Activated CD4-positive, alpha-beta memory T cell treated with anti-CD3 and anti-CD28 coated beads for 36 hours (primary cell): Measurements from ENCODE around the gene LNX1. TPM values are rescaled to one million over a fixed set of nuclear protein-coding genes. Genes with fewer than 3 reads are reported as not detected.

ENCODE experiments used
- CTCF ChIA-PET: fragments of 350-600 bp; sonication (Branson Sonifier 250); formaldehyde crosslinking; loops from one replicate; lab custom pipeline; 2021; ENCODE audit warnings: antibody characterized with exemption, inconsistent platforms; lab: Charles Lee
- POLR2A ChIA-PET: fragments of 350-600 bp; sonication (Branson Sonifier 250); formaldehyde crosslinking; loops from one replicate; lab custom pipeline; 2021; ENCODE audit warnings: antibody characterized with exemption; lab: Charles Lee
- DNase-seq: peaks from one replicate; pipeline ENCODE4 v3.0.0-alpha.2; 2020
- H3K27ac Mint-ChIP-seq: one replicate; pipeline ENCODE4 v1.8.0; 2021; ENCODE audit warnings: mixed read lengths
- H3K27me3 Mint-ChIP-seq: one replicate; pipeline ENCODE4 v1.8.0; 2021; ENCODE audit warnings: mixed read lengths
- H3K36me3 Mint-ChIP-seq: one replicate; pipeline ENCODE4 v1.8.0; 2021; ENCODE audit warnings: mixed read lengths
- H3K4me1 Mint-ChIP-seq: one replicate; pipeline ENCODE4 v1.8.0; 2021; ENCODE audit warnings: low read depth, mixed read lengths
- H3K4me3 Mint-ChIP-seq: one replicate; pipeline ENCODE4 v1.8.0; 2021; ENCODE audit warnings: mild to moderate bottlenecking, mixed read lengths
- H3K9me3 Mint-ChIP-seq: one replicate; pipeline ENCODE4 v1.8.0; 2021; ENCODE audit warnings: mixed read lengths
- intact Hi-C: fragments of 100-400 bp; cut with micrococcal nuclease; formaldehyde crosslinking; loops from one replicate; pipeline ENCODE4 v1.15.1; 2023
- total RNA-seq, 2 experiments: library from RNA; stranded (reverse); gene quantifications; one replicate each; pipeline ENCODE4 v1.2.3, GENCODE V29; 2021

LNX1 gene
- total RNA-seq, 2 experiments from 2014 or later, result not detected

GRCh38 chr4:53618321-53618720, 27.0 kb upstream of the LNX1 start:
- no peak overlapping the region for H3K4me3 Mint-ChIP-seq
- DNase-seq, result no peak
- no peaks in the 10 kb centered on the region for H3K4me1 Mint-ChIP-seq
- peaks cover 5% of the 10 kb centered on the region for H3K27me3 Mint-ChIP-seq
- H3K36me3 Mint-ChIP-seq, result no peaks in the 10 kb centered on the region
- ChIA-PET POLR2A (no interaction called here), CTCF (no interaction called here)
- intact Hi-C loops, result no loop called here
- peaks cover 2% of the 10 kb centered on the region for H3K9me3 Mint-ChIP-seq
- H3K27ac Mint-ChIP-seq, result no peak overlapping the region

DNA sequence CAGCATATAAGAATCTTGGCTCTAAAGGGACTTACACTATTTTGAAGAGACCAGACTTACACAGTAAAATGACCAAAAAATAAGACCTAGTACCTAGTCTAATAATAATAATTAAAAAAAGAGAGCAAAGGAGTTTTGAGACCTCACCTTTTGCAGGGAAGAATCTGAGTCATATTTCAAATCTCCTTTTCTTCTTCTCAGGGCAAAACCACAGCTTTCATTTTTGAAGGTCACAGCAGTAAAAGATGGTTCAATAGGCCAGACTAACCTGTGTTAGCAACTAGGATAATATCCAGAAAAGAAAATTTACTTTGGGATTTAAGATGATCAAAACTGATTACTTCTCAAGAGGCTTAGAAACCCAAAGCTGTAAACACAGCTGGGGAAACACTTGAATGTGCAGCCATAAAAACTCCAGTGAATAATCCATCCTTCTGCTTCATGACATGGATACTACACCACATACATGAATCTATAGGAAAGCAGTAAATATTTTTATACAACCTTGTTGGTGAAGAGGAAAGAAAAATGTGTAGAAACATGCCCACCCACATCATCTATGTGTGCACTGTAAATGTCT, 25.9 kb upstream of the LNX1 start:
- POLR2A ChIA-PET, result no interaction called here

DNA sequence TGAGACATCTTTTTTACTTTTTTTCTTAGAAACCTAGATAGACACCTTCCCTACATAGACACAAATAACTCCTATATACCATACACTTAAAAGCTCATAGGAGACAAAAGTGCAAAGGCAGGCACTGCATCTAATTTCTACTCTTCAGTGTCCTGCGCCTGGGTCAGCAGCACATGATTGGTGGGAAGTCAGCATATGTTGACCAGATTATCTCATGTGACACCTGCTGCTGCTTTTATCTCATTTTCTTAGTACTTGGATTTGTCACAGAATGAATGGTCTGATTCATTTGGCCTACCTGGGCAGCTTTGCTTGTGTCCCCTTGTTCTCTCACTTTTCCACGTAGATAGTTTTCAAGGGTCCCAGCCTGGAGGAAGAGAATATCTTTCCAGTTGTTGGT, 24.9 kb upstream of the LNX1 start:
- H3K4me1 Mint-ChIP-seq, result no peaks in the 10 kb centered on the region
- no peaks in the 10 kb centered on the region for H3K36me3 Mint-ChIP-seq
- H3K27ac Mint-ChIP-seq, result no peak overlapping the region
- CTCF ChIA-PET, result no interaction called here
- H3K4me3 Mint-ChIP-seq, result no peak overlapping the region
- DNase-seq, result no peak
- H3K9me3 Mint-ChIP-seq, result peaks cover 6% of the 10 kb centered on the region
- POLR2A ChIA-PET, result no interaction called here
- intact Hi-C loops, result no loop called here
- peaks cover 5% of the 10 kb centered on the region for H3K27me3 Mint-ChIP-seq

More for the DNA sequence above, 25.9 kb upstream of the LNX1 start:
- DNase-seq, result no peak
- Mint-ChIP-seq H3K9me3 (peaks cover 6% of the 10 kb centered on the region), H3K36me3 (no peaks in the 10 kb centered on the region), H3K27me3 (peaks cover 5% of the 10 kb centered on the region), H3K4me3 (no peak overlapping the region), H3K27ac (no peak overlapping the region), H3K4me1 (no peaks in the 10 kb centered on the region)
- intact Hi-C loops, result no loop called here
- CTCF ChIA-PET, result no interaction called here

GRCh38 chr4:53614591-53614990, 23.3 kb upstream of the LNX1 start:
- CTCF ChIA-PET, result no interaction called here

GRCh38 chr4:53613428-53613827, 22.1 kb upstream of the LNX1 start:
- Mint-ChIP-seq H3K27me3 (peaks cover 2% of the 10 kb centered on the region), H3K4me3 (no peak overlapping the region), H3K27ac (no peak overlapping the region), H3K4me1 (no peaks in the 10 kb centered on the region), H3K9me3 (peaks cover 12% of the 10 kb centered on the region), H3K36me3 (no peaks in the 10 kb centered on the region)
- POLR2A ChIA-PET, result no interaction called here
- intact Hi-C loops, result no loop called here
- no peak for DNase-seq
- CTCF ChIA-PET, result no interaction called here

More at GRCh38 chr4:53614591-53614990, 23.3 kb upstream of the LNX1 start:
- Mint-ChIP-seq H3K4me1 (no peaks in the 10 kb centered on the region), H3K27ac (no peak overlapping the region), H3K9me3 (peaks cover 6% of the 10 kb centered on the region), H3K4me3 (no peak overlapping the region), H3K27me3 (peaks cover 5% of the 10 kb centered on the region), H3K36me3 (no peaks in the 10 kb centered on the region)
- POLR2A ChIA-PET, result no interaction called here
- no peak for DNase-seq
- intact Hi-C loops, result no loop called here

DNA sequence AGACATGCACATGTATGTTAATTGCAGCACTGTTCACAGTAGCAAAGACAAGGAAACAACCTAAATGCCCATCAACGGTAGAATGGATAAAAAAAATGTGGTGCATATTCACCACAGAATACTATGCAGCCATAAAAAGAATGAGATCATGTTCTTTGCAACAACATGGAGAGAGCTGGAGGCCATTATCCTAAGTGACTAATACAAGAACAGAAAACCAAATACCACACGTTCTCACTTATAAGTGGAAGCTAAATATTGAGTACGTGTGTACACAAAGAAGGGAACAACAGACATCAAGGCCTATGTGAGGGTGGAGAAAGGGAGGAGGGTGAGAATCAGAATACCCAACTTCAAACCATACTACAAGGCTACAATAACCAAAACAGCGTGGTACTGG, 17.4 kb upstream of the LNX1 start:
- POLR2A ChIA-PET, result no interaction called here
- H3K27me3 Mint-ChIP-seq, result peaks cover 7% of the 10 kb centered on the region
- CTCF ChIA-PET, result no interaction called here
- H3K36me3 Mint-ChIP-seq, result no peaks in the 10 kb centered on the region
- H3K4me3 Mint-ChIP-seq, result no peak overlapping the region
- H3K4me1 Mint-ChIP-seq, result no peaks in the 10 kb centered on the region
- H3K27ac Mint-ChIP-seq, result no peak overlapping the region
- peaks cover 12% of the 10 kb centered on the region for H3K9me3 Mint-ChIP-seq
- intact Hi-C loops, result no loop called here
- DNase-seq, result no peak

GRCh38 chr4:53608242-53608641, 17.0 kb upstream of the LNX1 start:
- ChIA-PET CTCF (no interaction called here), POLR2A (no interaction called here)
- H3K4me1 Mint-ChIP-seq, result no peaks in the 10 kb centered on the region
- no peak overlapping the region for H3K4me3 Mint-ChIP-seq
- no peaks in the 10 kb centered on the region for H3K36me3 Mint-ChIP-seq
- intact Hi-C loops, result no loop called here
- H3K9me3 Mint-ChIP-seq, result peaks cover 10% of the 10 kb centered on the region
- no peak for DNase-seq
- H3K27me3 Mint-ChIP-seq, result peaks cover 7% of the 10 kb centered on the region
- H3K27ac Mint-ChIP-seq, result no peak overlapping the region

- ChIA-PET CTCF (interaction anchor here (0.5 kb wide), 1 partner anchor 835 kb away, joined by 3 read pairs; no protein-coding TSS in a partner anchor), POLR2A (no interaction called here)
- Mint-ChIP-seq H3K27me3 (peaks cover 15% of the 10 kb centered on the region), H3K27ac (no peak overlapping the region), H3K9me3 (peaks cover 6% of the 10 kb centered on the region), H3K36me3 (no peaks in the 10 kb centered on the region), H3K4me1 (no peaks in the 10 kb centered on the region), H3K4me3 (no peak overlapping the region)
- no peak for DNase-seq
- intact Hi-C loops, result no loop called here
Observed at GRCh38 chr4:53605783-53606182, 14.5 kb upstream of the LNX1 start.

GRCh38 chr4:53602390-53602789, 11.1 kb upstream of the LNX1 start:
- Mint-ChIP-seq H3K4me3 (no peak overlapping the region), H3K4me1 (no peaks in the 10 kb centered on the region), H3K9me3 (no peaks in the 10 kb centered on the region), H3K27ac (no peak overlapping the region), H3K27me3 (peaks cover 17% of the 10 kb centered on the region), H3K36me3 (no peaks in the 10 kb centered on the region)
- CTCF ChIA-PET, result no interaction called here
- no peak for DNase-seq
- intact Hi-C loops, result no loop called here
- POLR2A ChIA-PET, result no interaction called here

- no peaks in the 10 kb centered on the region for H3K4me1 Mint-ChIP-seq
- H3K27ac Mint-ChIP-seq, result no peak overlapping the region
- no peaks in the 10 kb centered on the region for H3K9me3 Mint-ChIP-seq
- POLR2A ChIA-PET, result no interaction called here
- intact Hi-C loops, result no loop called here
- H3K4me3 Mint-ChIP-seq, result no peak overlapping the region
- H3K27me3 Mint-ChIP-seq, result peaks cover 21% of the 10 kb centered on the region
- H3K36me3 Mint-ChIP-seq, result no peaks in the 10 kb centered on the region
- no peak for DNase-seq
- CTCF ChIA-PET, result no interaction called here
Observed at GRCh38 chr4:53601251-53601764, 10.0 kb upstream of the LNX1 start.

DNA sequence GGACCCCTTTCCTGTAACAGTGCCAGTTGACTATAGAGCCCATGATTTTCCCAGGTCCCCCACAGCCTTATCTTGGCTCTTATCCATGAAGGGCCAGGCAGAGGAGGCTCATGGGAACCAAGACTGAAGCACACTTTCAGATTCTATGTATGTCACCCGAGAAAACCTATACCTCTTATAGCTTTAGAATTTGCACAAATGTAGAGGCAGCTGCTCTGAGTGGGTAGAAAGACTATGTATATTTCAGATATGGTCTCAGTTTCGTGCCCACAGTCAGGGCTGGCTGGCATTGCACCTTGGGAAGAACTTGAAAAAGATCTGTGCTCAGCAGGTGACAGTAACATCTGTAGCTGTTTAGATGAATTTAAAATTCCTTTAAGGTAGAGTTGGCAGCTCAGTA, 8.3 kb upstream of the LNX1 start:
- Mint-ChIP-seq H3K4me3 (no peak overlapping the region), H3K36me3 (no peaks in the 10 kb centered on the region), H3K9me3 (no peaks in the 10 kb centered on the region), H3K27ac (no peak overlapping the region), H3K27me3 (peaks cover 18% of the 10 kb centered on the region), H3K4me1 (no peaks in the 10 kb centered on the region)
- ChIA-PET CTCF (no interaction called here), POLR2A (no interaction called here)
- intact Hi-C loops, result no loop called here
- no peak for DNase-seq

DNA sequence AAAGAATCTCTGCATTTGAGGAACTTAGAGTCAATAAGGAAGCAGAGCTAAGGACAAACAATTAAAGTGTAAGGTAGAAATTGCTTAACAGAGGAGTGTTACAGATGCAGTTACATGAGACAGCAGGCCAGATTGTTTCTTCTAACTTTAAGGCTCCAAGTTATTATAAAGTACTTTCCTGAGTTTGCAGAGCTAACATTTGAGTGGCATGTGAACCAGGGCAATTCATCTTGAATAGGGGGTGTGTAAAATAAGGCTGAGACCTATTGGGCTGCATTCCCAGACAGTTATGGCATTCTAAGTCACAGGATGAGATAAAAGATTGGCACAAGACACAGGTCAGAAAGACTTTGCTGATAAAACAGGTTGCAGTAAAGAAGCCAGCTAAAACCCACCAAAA, 7.6 kb upstream of the LNX1 start:
- ChIA-PET POLR2A (no interaction called here), CTCF (no interaction called here)
- no peak overlapping the region for H3K4me3 Mint-ChIP-seq
- no peak overlapping the region for H3K27ac Mint-ChIP-seq
- intact Hi-C loops, result no loop called here
- H3K27me3 Mint-ChIP-seq, result peaks cover 14% of the 10 kb centered on the region
- H3K9me3 Mint-ChIP-seq, result no peaks in the 10 kb centered on the region
- no peaks in the 10 kb centered on the region for H3K4me1 Mint-ChIP-seq
- no peaks in the 10 kb centered on the region for H3K36me3 Mint-ChIP-seq
- DNase-seq, result no peak

DNA sequence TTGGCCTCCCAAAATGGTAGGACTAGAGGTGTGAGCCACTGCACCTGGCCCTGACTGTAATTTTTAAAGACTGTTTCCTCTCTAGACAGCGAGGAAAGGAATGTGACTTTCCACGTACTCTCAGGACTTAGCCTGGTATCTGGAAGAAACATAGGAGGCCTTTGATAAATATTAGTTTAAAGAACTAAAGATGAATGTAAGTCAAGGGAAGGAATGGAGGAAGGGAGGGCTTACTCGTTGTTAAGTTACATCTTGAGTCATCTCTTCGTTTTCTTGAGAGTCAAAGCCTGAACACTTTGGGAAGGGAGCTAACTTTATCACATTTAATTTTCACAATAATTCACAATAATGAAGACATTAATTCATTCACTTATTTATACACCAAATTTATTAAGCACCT, 7.2 kb upstream of the LNX1 start:
- H3K9me3 Mint-ChIP-seq, result no peaks in the 10 kb centered on the region
- H3K36me3 Mint-ChIP-seq, result no peaks in the 10 kb centered on the region
- H3K4me1 Mint-ChIP-seq, result no peaks in the 10 kb centered on the region
- intact Hi-C loops, result no loop called here
- POLR2A ChIA-PET, result no interaction called here
- H3K4me3 Mint-ChIP-seq, result no peak overlapping the region
- DNase-seq, result no peak
- no peak overlapping the region for H3K27ac Mint-ChIP-seq
- peaks cover 14% of the 10 kb centered on the region for H3K27me3 Mint-ChIP-seq
- CTCF ChIA-PET, result no interaction called here
